Activated CD8-positive, alpha-beta memory T cell treated with anti-CD3 and anti-CD28 coated beads, Interleukin-2, amount 10 ng/mL, durations not matched to agents 7 days and 5 days (primary cell): ENCODE data around the gene S100G. TPM values are rescaled to one million over a fixed set of nuclear protein-coding genes. Genes with fewer than 3 reads are reported as not detected.

Experiments
- ATAC-seq: fragments of 150-1000 bp; cut with Tn5 transposase; one replicate; pipeline ENCODE4 v1.10.0; 2021; ENCODE audit warnings: moderate library complexity
- CTCF ChIA-PET: fragments of 350-600 bp; sonication (Branson Sonifier 250); formaldehyde crosslinking; loops from one replicate; lab custom pipeline; 2021; ENCODE audit warnings: antibody characterized with exemption; lab: Charles Lee
- DNase-seq: peaks from one replicate; pipeline ENCODE4 v3.0.0-alpha.2; 2020
- H3K27ac Mint-ChIP-seq: one replicate; pipeline ENCODE4 v1.8.0; 2021; ENCODE audit warnings: mild to moderate bottlenecking, mixed read lengths
- H3K27me3 Mint-ChIP-seq: one replicate; pipeline ENCODE4 v1.8.0; 2021; ENCODE audit warnings: mixed read lengths
- H3K36me3 Mint-ChIP-seq: one replicate; pipeline ENCODE4 v1.8.0; 2021; ENCODE audit warnings: mild to moderate bottlenecking, mixed read lengths
- H3K4me1 Mint-ChIP-seq: one replicate; pipeline ENCODE4 v1.8.0; 2021; ENCODE audit warnings: mixed read lengths
- H3K4me3 Mint-ChIP-seq: one replicate; pipeline ENCODE4 v1.8.0; 2021; ENCODE audit warnings: mild to moderate bottlenecking, moderate library complexity, mixed read lengths
- H3K9me3 Mint-ChIP-seq: one replicate; pipeline ENCODE4 v1.8.0; 2022; ENCODE audit warnings: low read depth, mixed read lengths
- microRNA-seq: library from miRNA; unstranded; fragments of <30 nt; microRNA quantifications from one replicate; pipeline ENCODE4 v1.2.0, GENCODE V29; 2022
- total RNA-seq, 2 experiments: library from RNA; stranded (reverse); gene quantifications; one replicate each; pipeline ENCODE4 v1.2.3, GENCODE V29; 2021

S100G gene
- total RNA-seq, 2 experiments from 2014 or later = not detected

DNA sequence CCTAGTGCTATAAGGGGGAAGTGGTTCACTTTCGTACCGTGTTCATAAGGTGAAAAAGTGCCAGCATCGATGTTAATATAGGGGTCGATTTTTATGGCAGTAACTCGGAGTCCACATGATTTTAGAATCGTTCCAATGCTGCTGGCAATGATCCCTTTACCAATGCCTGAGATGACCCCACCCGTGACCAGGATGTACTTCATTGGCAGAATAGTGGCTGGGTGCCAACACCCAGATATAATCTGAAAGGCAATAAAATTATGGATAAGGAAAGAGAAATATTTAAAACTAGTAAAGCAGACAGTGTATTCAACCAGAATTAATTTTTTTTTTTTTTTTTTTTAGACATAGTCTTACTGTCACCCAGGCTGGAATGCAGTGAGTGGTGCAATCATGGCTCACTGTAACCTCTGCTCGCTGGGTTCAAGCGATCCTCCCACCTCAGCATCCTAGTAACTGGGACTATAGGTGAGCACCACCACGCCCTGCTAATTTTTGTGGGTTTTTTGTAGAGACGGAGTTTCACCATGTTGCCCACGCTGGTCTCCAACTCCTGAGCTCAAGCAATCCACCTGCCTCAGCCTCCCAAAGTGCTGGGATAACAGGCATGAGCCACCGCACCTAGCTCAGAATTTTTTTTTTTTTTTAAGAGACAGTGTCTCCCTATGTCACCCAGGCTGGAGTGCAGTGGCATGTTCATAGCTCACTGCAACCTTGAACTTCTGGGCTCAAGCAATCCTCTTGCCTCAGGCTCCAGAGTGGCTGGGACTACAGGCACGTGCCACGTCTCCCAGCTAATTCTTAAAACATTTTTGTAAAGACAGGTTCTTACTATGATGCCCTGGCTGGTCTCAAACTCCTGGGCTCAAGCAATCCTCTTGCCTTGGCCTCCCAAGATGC lies 53.0 kb downstream of the S100G start:
- Mint-ChIP-seq H3K9me3 (no peaks in the 10 kb centered on the region), H3K4me1 (no peaks in the 10 kb centered on the region), H3K4me3 (no peak overlapping the region), H3K27ac (no peak overlapping the region), H3K27me3 (no peaks in the 10 kb centered on the region), H3K36me3 (peaks cover 4% of the 10 kb centered on the region)
- CTCF ChIA-PET = no interaction called here
- DNase-seq (no peak), ATAC-seq (no peak)

Small RNAs within 50 kb of the gene (microRNA-seq; reads per million reads assigned to microRNA genes)
- gene MIR548AM = not detected

Other genes with a start within 250 kb of the S100G start
- gene CTPS2, start 62.5 kb downstream of the S100G start, total RNA-seq = 1 to 10 TPM; 5.6 to 6.6 TPM
- 10 to 100 TPM; 13.1 to 18.4 TPM for gene SYAP1, start 69.5 kb downstream of the S100G start, total RNA-seq
- 10 to 100 TPM; 10.2 to 13.2 TPM for gene TXLNG, start 136.3 kb downstream of the S100G start, total RNA-seq
- 100 to 1,000 TPM; 178 to 193 TPM for gene RBBP7, start 220.2 kb downstream of the S100G start, total RNA-seq